Hepatocyte (in vitro differentiated cells): Measurements from ENCODE around the gene UTP15.

Experiments
- CTCF ChIP-seq: fragments of 200-600 bp; sonication (generic); IDR thresholded peaks from 2 replicates; pipeline ENCODE4 v1.5.1; 2016; ENCODE audit warnings: antibody characterized with exemption, mild to moderate bottlenecking; ENCODE audit not compliant: poor library complexity
- EZH2 ChIP-seq: fragments of 200-600 bp; sonication (generic); IDR thresholded peaks from 2 replicates; pipeline ENCODE4 v1.6.1; 2016; ENCODE audit warnings: antibody characterized with exemption, mild to moderate bottlenecking, borderline replicate concordance
- EZH2phosphoT487 ChIP-seq: fragments of 200-600 bp; sonication (generic); IDR thresholded peaks from one replicate; pipeline ENCODE4 v1.6.1; 2018; ENCODE audit warnings: antibody characterized with exemption, mild to moderate bottlenecking, low read depth, moderate library complexity; ENCODE audit not compliant: unreplicated experiment, severe bottlenecking

DNA sequence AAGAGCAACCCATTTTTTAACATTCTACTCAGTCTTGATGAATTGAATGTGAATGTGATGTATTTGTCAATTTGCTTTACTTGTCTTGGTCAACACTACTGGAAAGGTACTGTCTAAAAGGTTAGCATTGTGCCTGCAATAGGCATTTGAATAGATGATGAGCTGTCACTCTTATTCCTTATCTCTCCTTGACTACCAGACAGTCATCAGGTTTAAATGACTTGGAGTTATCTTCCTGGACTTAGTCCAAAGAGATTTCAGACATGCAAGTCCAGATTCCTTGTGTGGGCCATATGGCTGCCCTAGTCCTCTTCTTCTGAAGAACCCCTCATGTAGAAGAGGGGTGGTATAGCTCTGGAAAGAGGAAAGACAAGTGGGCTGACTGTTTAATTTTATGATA is 65.2 kb downstream of the UTP15 start:
- TF ChIP-seq CTCF: no peak
- TF ChIP-seq EZH2: no peak
- TF ChIP-seq EZH2phosphoT487: no peak
